ENCODE results near the gene SMIM14.
"Not testable (repeated sequence)": the region's sequence is repeated elsewhere in the genome, so short reads cannot be mapped to it uniquely, and the experiment has no call there.

The SMIM14 gene

GRCh38 chr4:39627413-39627812 is 11.3 kb downstream of the SMIM14 start:
- peaks cover 8% of the 10 kb centered on the region for H3K36me3 Mint-ChIP-seq
- no peak overlapping the region for H3K27ac Mint-ChIP-seq
- H3K4me1 Mint-ChIP-seq (ENCODE audit: low read depth) = peaks cover 4% of the 10 kb centered on the region
- no peak overlapping the region for H3K4me3 Mint-ChIP-seq
- no peaks in the 10 kb centered on the region for H3K27me3 Mint-ChIP-seq
- H3K9me3 Mint-ChIP-seq (ENCODE audit: low read depth) = no peaks in the 10 kb centered on the region

DNA sequence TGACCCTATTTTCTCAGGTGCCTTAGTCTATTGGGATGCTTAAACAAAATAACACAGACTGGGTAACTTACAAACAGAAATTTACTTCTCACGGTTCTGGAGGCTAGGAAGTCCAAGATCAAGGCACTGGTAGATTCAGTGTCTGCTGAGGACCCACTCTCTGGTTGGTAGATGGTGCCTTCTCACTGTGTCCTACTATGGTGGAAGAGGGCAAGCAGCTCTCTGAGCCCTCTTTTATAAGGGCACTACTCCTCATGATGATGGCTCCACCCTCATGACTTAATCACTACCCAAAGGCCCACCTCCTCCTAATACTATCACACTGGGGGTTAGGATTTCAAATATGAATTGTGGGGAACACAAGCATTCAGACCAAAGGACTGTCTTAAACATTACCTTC is 11.8 kb downstream of the SMIM14 start:
- H3K36me3 Mint-ChIP-seq = peaks cover 8% of the 10 kb centered on the region
- no peak overlapping the region for H3K27ac Mint-ChIP-seq
- H3K4me3 Mint-ChIP-seq = no peak overlapping the region
- peaks cover 4% of the 10 kb centered on the region for H3K4me1 Mint-ChIP-seq (ENCODE audit: low read depth)
- H3K9me3 Mint-ChIP-seq (ENCODE audit: low read depth) = no peaks in the 10 kb centered on the region
- no peaks in the 10 kb centered on the region for H3K27me3 Mint-ChIP-seq

DNA sequence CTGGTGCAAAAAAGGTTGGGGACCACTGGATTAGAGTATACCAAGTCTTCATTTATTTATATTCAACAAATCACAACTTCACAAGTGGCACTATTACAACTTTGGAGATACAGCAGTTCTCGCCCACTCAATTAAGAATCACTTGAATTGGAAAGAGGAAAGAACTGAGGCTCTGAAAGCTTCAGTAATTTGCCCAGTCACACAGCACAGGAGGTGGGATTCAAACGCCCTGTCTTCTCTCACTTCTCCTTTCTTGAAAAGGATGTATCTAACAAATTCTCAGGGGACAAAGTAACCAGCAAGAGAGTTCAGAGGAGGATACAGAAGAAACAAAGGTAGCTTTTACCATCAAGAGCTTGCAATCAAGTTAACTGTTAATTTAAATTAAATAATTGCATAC is 12.4 kb downstream of the SMIM14 start:
- Mint-ChIP-seq H3K27me3 (no peaks in the 10 kb centered on the region), H3K27ac (no peak overlapping the region), H3K36me3 (peaks cover 8% of the 10 kb centered on the region), H3K4me1 (ENCODE audit: low read depth) (peaks cover 4% of the 10 kb centered on the region), H3K9me3 (ENCODE audit: low read depth) (no peaks in the 10 kb centered on the region), H3K4me3 (no peak overlapping the region)

DNA sequence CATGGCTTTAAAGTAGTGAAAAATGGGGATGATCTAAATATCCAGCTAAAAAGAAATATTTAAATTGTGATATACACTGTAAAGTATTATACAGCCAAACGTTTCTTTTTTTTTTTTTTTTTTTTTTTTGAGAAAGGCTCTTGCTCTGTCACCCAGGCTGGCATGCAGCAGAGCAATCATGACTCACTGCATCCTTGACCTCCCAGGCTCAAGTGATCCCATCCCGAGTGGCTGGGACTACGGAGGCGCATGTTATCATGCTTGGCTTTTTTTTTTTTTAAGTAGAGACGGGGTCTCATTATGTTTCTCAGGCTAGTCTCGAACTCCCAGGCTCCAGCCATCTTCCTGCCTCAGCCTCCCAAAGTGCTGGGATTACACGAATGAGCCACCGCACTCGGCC is 17.1 kb downstream of the SMIM14 start:
- H3K36me3 Mint-ChIP-seq = peaks cover 12% of the 10 kb centered on the region
- no peak overlapping the region for H3K27ac Mint-ChIP-seq
- H3K4me3 Mint-ChIP-seq = no peak overlapping the region
- H3K4me1 Mint-ChIP-seq (ENCODE audit: low read depth) = peaks cover 5% of the 10 kb centered on the region
- no peaks in the 10 kb centered on the region for H3K27me3 Mint-ChIP-seq
- no peaks in the 10 kb centered on the region for H3K9me3 Mint-ChIP-seq (ENCODE audit: low read depth)

DNA sequence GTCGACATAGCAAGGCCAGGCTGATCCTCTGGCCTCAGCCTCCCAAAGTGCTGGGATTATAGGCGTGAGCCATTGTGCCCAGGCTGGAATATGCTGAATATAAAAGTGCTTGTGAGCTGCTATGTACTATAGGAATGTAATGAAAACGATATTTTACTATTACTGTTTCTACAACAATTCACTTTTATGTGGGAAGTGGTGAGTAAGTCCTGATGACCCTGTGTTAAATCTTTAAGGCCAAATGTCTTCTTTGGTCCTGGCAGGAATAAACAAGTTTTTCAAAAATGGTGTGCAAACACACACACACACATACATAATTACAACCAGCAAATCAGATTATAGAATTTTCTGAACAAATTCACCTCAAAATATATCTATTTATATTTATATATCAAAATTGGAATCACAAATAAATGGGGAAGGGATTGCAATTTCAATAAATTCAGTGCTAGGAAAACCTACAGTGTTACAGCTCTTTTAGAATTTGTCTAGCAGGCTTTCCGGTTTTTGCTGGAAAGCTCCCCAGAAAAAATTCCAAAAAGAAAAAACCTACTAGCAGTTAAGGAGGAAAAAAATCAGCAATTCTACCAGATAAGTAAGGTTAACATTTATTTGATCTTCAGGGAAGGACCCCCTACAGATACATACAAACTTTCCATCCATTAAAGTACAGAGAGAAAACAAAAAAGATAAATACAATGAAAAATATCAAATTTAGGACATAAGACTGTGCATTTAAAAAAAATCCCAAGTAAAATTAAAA is 17.9 kb downstream of the SMIM14 start:
- H3K27ac Mint-ChIP-seq = no peak overlapping the region
- H3K4me1 Mint-ChIP-seq (ENCODE audit: low read depth) = peaks cover 5% of the 10 kb centered on the region
- H3K4me3 Mint-ChIP-seq = no peak overlapping the region
- peaks cover 9% of the 10 kb centered on the region for H3K36me3 Mint-ChIP-seq
- H3K9me3 Mint-ChIP-seq (ENCODE audit: low read depth) = no peaks in the 10 kb centered on the region
- H3K27me3 Mint-ChIP-seq = no peaks in the 10 kb centered on the region

- H3K36me3 Mint-ChIP-seq = peaks cover 4% of the 10 kb centered on the region
- no peaks in the 10 kb centered on the region for H3K9me3 Mint-ChIP-seq (ENCODE audit: low read depth)
- no peak overlapping the region for H3K27ac Mint-ChIP-seq
- H3K4me1 Mint-ChIP-seq (ENCODE audit: low read depth) = peaks cover 2% of the 10 kb centered on the region
- no peaks in the 10 kb centered on the region for H3K27me3 Mint-ChIP-seq
- H3K4me3 Mint-ChIP-seq = no peak overlapping the region
These were observed 21.1 kb downstream of the SMIM14 start for GRCh38 chr4:39617534-39617933.

DNA sequence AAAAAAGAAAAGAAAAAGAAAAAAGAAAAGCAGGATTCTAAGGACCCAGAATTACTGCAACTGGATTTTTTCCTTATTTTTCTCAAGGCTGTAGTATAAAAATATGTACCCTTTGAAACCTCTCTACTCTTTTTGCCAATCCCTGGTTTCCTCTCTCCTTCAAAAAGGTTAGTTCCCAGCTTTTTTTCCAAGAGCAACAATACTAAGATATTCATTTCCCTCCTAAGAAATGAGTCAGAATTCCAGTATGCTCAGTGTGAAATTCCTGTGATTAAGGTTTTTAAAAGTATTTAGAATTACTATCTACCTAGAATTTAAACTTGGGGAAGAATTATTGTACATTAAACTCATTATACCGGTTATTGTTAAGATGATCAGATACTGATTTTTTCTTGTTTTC is 22.0 kb downstream of the SMIM14 start:
- no peak overlapping the region for H3K27ac Mint-ChIP-seq
- H3K36me3 Mint-ChIP-seq = peaks cover 6% of the 10 kb centered on the region
- no peaks in the 10 kb centered on the region for H3K27me3 Mint-ChIP-seq
- peaks cover 2% of the 10 kb centered on the region for H3K4me1 Mint-ChIP-seq (ENCODE audit: low read depth)
- H3K4me3 Mint-ChIP-seq = no peak overlapping the region
- H3K9me3 Mint-ChIP-seq (ENCODE audit: low read depth) = no peaks in the 10 kb centered on the region

- not testable (repeated sequence) for H3K4me1 Mint-ChIP-seq (ENCODE audit: low read depth); H3K27ac Mint-ChIP-seq; H3K27me3 Mint-ChIP-seq; H3K4me3 Mint-ChIP-seq; H3K9me3 Mint-ChIP-seq (ENCODE audit: low read depth); H3K36me3 Mint-ChIP-seq
These were observed 22.6 kb downstream of the SMIM14 start for GRCh38 chr4:39616112-39616511.

- Mint-ChIP-seq H3K27ac (no peak overlapping the region), H3K36me3 (peaks cover 9% of the 10 kb centered on the region), H3K4me3 (no peak overlapping the region), H3K4me1 (ENCODE audit: low read depth) (peaks cover 2% of the 10 kb centered on the region), H3K27me3 (no peaks in the 10 kb centered on the region), H3K9me3 (ENCODE audit: low read depth) (no peaks in the 10 kb centered on the region)
These were observed 24.0 kb downstream of the SMIM14 start for GRCh38 chr4:39614487-39615162.

DNA sequence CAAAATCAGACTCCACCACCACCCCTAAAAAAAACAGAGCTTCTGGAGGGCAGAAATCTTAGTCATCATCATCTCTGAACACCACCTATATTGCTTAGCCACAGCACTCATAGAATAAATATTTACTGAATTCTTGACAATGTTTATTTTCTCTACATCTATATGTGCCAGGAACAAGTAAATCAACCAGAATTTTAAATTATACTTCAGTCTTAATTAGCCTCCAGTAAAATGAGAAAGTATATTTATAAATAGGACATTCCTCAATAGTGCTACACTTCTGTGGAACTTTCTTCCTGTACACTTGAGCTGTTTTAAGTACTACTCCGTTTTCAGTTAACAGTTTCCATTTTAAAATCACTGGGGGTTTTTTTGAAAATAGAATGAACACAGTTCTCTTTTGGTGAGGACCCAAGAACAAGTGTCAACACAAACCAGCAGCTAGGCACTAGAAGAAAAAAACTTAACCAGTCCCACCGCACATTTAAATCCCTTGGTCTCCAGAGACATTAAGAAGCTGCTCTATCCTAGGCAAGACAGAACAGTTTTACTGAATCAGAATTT is 25.5 kb downstream of the SMIM14 start:
- Mint-ChIP-seq H3K27ac (no peak overlapping the region), H3K4me1 (ENCODE audit: low read depth) (peaks cover 2% of the 10 kb centered on the region), H3K27me3 (no peaks in the 10 kb centered on the region), H3K9me3 (ENCODE audit: low read depth) (no peaks in the 10 kb centered on the region), H3K4me3 (no peak overlapping the region), H3K36me3 (peaks cover 12% of the 10 kb centered on the region)

DNA sequence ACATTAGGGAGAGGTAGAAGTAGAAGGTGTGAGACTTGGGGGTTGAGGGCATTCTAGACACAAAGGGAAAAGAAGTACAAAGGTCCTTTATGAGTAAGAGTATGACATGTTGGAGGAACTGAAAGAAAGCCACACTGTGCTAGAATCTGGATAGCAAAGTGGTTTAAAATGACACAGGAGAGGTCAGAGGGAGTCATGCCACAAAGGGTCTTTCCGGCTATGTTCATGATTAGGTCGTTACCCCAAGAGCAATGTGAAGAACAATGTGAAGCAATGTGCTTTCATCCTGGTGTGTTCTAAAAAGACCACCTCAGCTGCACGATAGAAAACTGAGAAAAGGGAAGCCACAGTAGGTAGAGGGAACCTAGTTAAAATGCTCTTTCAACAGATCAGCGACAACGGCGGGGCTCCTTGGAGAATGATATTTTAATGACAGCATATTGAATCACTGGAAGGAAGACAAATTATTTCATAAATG is 29.2 kb downstream of the SMIM14 start:
- H3K4me1 Mint-ChIP-seq (ENCODE audit: low read depth) = no peaks in the 10 kb centered on the region
- H3K27ac Mint-ChIP-seq = no peak overlapping the region
- H3K36me3 Mint-ChIP-seq = peaks cover 18% of the 10 kb centered on the region
- H3K9me3 Mint-ChIP-seq (ENCODE audit: low read depth) = peaks cover 4% of the 10 kb centered on the region
- no peak overlapping the region for H3K4me3 Mint-ChIP-seq
- no peaks in the 10 kb centered on the region for H3K27me3 Mint-ChIP-seq

- no peak overlapping the region for H3K27ac Mint-ChIP-seq
These were observed 30.2 kb downstream of the SMIM14 start for GRCh38 chr4:39608451-39608850.

DNA sequence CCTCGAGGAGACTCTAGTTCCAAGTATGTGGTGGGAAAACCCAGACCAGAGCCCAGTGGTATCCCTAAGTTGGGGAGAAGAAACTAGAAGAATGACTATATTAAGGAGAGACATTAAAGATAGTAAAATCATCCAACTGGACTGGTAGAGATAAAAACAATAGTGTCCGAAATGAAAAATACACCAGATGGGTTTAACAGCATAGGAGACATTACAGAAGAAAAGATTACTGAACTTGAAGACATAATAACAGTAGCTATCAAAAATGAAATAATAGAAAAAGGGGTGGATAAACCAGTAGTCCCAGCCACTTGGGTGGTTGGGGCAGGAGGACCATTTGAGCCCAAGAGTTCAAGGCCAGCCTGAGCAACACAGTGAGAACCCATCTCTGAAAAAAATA is 31.9 kb downstream of the SMIM14 start:
- Mint-ChIP-seq H3K36me3 (peaks cover 20% of the 10 kb centered on the region), H3K4me3 (no peak overlapping the region), H3K27ac (no peak overlapping the region), H3K4me1 (ENCODE audit: low read depth) (no peaks in the 10 kb centered on the region), H3K27me3 (no peaks in the 10 kb centered on the region), H3K9me3 (ENCODE audit: low read depth) (peaks cover 4% of the 10 kb centered on the region)

More at GRCh38 chr4:39608451-39608850, 30.2 kb downstream of the SMIM14 start:
- Mint-ChIP-seq H3K9me3 (ENCODE audit: low read depth) (peaks cover 4% of the 10 kb centered on the region), H3K36me3 (peaks cover 18% of the 10 kb centered on the region), H3K27me3 (no peaks in the 10 kb centered on the region), H3K4me3 (no peak overlapping the region), H3K4me1 (ENCODE audit: low read depth) (no peaks in the 10 kb centered on the region)

DNA sequence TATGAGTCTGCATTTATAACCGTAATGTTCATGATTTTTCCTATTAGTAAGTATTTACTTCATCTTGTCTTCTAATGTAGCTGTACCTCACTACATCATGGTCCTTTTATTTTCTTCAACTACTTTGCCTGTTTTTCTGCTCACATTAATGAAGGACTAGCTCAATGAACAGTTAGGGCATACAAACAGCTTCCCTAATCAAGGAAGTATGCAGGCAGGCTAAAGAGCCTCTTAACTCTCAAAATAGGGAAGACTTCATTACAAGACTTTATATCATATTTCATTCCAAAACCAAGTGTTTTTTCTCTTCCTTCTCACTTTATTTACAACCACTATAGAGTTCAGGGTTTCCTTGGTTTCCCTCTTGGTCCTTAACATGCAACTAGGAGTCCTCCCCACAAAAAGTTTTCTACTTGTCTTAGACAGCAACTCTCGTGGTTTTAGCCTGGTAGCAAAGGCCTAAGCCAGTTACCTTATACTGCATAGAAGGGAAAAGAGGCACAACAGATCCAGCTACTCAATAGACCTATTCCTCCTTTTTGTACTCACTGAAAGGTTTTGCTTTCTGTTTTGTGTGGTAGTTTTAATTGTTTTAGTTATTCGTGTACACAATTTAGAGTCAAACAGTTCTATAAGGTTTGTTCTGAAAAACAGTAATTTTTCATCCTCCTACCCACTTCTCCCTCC is 40.8 kb downstream of the SMIM14 start:
- no peaks in the 10 kb centered on the region for H3K4me1 Mint-ChIP-seq (ENCODE audit: low read depth)
- no peak overlapping the region for H3K4me3 Mint-ChIP-seq
- H3K9me3 Mint-ChIP-seq (ENCODE audit: low read depth) = no peaks in the 10 kb centered on the region
- no peaks in the 10 kb centered on the region for H3K27me3 Mint-ChIP-seq
- H3K36me3 Mint-ChIP-seq = peaks cover 19% of the 10 kb centered on the region
- no peak overlapping the region for H3K27ac Mint-ChIP-seq

- Mint-ChIP-seq H3K4me1 (ENCODE audit: low read depth) (no peaks in the 10 kb centered on the region), H3K27ac (no peak overlapping the region), H3K27me3 (no peaks in the 10 kb centered on the region), H3K9me3 (ENCODE audit: low read depth) (no peaks in the 10 kb centered on the region), H3K4me3 (no peak overlapping the region), H3K36me3 (peaks cover 15% of the 10 kb centered on the region)
These were observed 41.7 kb downstream of the SMIM14 start for GRCh38 chr4:39596971-39597370.
